K562 (cell line): ENCODE measurements around the gene RAB6B. TPM values are rescaled to one million over a fixed set of nuclear protein-coding genes. Genes with fewer than 3 reads are reported as not detected.

ENCODE experiments used
- CTBP1 ChIP-seq: fragments of 450-650 bp; IDR thresholded peaks from 2 replicates; pipeline ENCODE4 v1.6.1; 2016; ENCODE audit warnings: borderline replicate concordance
- GATA2 ChIP-seq: sonication (generic); formaldehyde crosslinking; IDR thresholded peaks from 2 replicates; pipeline ENCODE4 v1.4.0; 2020; ENCODE audit warnings: mild to moderate bottlenecking, missing genetic modification reagents
- HMBOX1 ChIP-seq: sonication (generic); IDR thresholded peaks from 2 replicates; pipeline ENCODE4 v1.6.1; 2016
- MECOM ChIP-seq: fragments of 250-450 bp; sonication (Bioruptor Pico); IDR thresholded peaks from 2 replicates; pipeline ENCODE4 v1.8.0; 2022; ENCODE audit warnings: inconsistent platforms
- MGA ChIP-seq: fragments of 450-650 bp; IDR thresholded peaks from 2 replicates; pipeline ENCODE4 v1.6.1; 2016; ENCODE audit warnings: mild to moderate bottlenecking, moderate library complexity
- NFATC3 ChIP-seq: fragments of 450-650 bp; IDR thresholded peaks from 2 replicates; pipeline ENCODE4 v1.6.1; 2017; ENCODE audit warnings: mild to moderate bottlenecking
- polyA plus RNA-seq, 8 experiments: library from polyadenylated mRNA; depleted of rRNA in 4 of 8; stranded (reverse) in 5 of 8; unstranded in 3 of 8; fragments of >200 nt; fragmentation: Nextera tagmentation in 2 of 8; fragmentation: Illumina TruSeq in 1 of 8; extraction: Ambion mirVana in 2 of 8; extraction: Trizol in 1 of 8; gene quantifications; 2 replicates each; pipeline versions ENCODE4 v1.2.1 to v1.2.3, GENCODE V29; 2011 to 2014; ENCODE audit warnings: inconsistent platforms in 1 of 8, missing spikeins in 1 of 8
- total RNA-seq, 7 experiments: library from RNA; depleted of rRNA in 6 of 7; stranded (reverse); fragments of >200 nt in 6 of 7; fragmentation: Illumina TruSeq in 2 of 7; extraction: Trizol in 2 of 7; gene quantifications; 2 replicates each; pipeline versions ENCODE4 v1.2.1 to v1.2.3, GENCODE V29; 2011 to 2021; ENCODE audit warnings: low replicate concordance in 1 of 7
- TF ChIP-seq, protein P1 (sequence below): fragments of 450-650 bp; IDR thresholded peaks from 2 replicates; pipeline ENCODE4 v1.6.1; 2016; ENCODE audit warnings: antibody characterized with exemption

Gene RAB6B
- total and polyA plus RNA-seq, 9 of the 15 experiments (the other 6 are each of a cell fraction or from before 2014, with no cell fraction given), result 0.60 to 18.1 (median 1.5) TPM

GRCh38 chr3:133851266-133851906, 44.3 kb downstream of the RAB6B start (continued):
- TF ChIP-seq MGA, result peak; percentile 42; the same call in 1 of the 2 replicates
- peak; percentile 99 for TF ChIP-seq CTBP1
- peak; percentile 87 for TF ChIP-seq MECOM (CRISPR knock-in tag)
- peak; percentile 95 for TF ChIP-seq HMBOX1
- TF ChIP-seq GATA2, result peak; percentile 74; the same call in 1 of the 2 replicates
- TF ChIP-seq, protein P1, sequence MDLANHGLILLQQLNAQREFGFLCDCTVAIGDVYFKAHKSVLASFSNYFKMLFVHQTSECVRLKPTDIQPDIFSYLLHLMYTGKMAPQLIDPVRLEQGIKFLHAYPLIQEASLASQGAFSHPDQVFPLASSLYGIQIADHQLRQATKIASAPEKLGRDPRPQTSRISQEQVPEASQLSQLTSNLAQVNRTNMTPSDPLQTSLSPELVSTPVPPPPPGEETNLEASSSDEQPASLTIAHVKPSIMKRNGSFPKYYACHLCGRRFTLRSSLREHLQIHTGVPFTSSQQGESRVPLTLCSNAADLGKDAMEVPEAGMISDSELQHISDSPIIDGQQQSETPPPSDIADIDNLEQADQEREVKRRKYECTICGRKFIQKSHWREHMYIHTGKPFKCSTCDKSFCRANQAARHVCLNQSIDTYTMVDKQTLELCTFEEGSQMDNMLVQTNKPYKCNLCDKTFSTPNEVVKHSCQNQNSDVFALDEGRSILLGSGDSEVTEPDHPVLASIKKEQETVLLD, result peak; percentile 87
- TF ChIP-seq NFATC3, result no peak
